A172 (cell line): ENCODE measurements around the gene MAGI2. TPM values are rescaled to one million over a fixed set of nuclear protein-coding genes. Genes with fewer than 3 reads are reported as not detected.
"Not testable (repeated sequence)": the region's sequence is repeated elsewhere in the genome, so short reads cannot be mapped to it uniquely, and the experiment has no call there.

Experiments
- DNase-seq: peaks from one replicate; pipeline ENCODE4 v3.0.0-alpha.2; 2015; ENCODE audit warnings: low spot score
- total RNA-seq: library from RNA; depleted of rRNA; stranded (reverse); fragments of >200 nt; shearing (Covaris generic); gene quantifications from 2 replicates; pipeline ENCODE4 v1.2.3, GENCODE V29; 2014

Gene MAGI2
- total RNA-seq, 1 experiment from 2014 or later = 1.5 TPM

DNA sequence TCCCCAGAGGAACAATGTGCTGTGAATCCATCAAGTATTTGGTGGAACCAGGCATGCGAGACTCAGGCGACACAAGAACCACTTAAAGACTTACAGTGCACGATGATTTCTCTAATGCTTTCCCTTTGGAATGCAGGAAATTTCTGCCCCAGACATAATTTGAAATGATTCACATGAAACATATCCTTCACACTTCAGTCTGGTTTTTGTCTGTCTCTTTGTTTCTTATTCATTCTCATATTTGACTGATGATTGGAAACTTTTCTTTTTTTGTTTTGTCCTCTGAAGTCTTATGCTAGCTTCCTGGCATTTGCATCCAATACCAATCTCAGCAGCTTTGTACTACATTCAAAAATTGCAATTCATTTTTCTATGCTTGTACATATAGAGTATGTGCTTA is 1152.1 kb downstream of the MAGI2 start:
- no peak for DNase-seq

DNA sequence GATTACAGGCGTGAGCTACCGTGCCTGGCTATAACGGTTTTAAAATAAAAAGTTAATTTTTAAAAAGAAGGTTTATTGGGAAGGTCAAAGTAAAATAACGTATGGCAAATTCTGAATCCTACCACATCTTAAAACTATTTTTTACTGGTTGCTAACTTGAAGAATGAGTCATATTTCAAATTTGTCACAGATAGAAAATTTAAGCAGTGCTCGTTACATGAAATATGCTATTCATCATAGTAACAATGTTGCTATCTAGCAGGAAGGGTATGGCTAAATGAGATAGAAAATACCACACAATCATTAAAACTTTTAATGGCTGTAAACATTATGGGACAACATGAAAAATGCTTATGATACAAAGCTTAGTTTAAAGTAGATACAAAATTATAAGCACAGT is 1154.4 kb downstream of the MAGI2 start:
- DNase-seq = no peak

DNA sequence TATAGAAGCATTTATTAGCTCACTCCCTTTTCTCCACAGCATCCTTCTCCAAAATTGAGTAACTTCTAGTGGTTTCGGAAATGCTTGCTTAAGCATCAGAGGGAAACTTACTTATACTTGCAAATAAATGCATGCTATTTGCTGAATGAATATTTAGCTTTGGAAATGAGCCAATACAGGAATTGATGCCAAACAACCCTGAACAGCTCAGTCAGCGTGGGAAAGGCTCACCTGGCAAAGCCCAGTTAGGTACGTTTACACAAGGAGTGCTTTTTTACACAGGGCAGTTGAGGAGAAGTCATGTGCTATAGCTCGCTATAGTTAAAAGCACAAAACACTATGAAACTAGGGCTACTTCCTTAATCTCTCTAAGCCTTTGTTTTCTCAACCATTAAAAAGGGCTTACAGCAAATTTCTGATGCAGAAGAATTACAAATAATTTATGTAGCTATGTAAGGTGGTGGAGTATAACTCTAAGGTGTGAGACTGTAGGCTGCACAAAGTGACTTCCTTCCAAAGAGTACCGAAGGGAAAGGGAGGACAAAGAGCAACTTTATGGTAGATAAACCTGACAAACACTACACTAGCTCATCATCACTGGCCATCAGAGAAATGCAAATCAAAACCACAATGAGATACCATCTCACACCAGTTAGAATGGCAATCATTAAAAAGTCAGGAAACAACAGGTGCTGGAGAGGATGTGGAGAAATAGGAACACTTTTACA is 1156.7 kb downstream of the MAGI2 start:
- no peak for DNase-seq

DNA sequence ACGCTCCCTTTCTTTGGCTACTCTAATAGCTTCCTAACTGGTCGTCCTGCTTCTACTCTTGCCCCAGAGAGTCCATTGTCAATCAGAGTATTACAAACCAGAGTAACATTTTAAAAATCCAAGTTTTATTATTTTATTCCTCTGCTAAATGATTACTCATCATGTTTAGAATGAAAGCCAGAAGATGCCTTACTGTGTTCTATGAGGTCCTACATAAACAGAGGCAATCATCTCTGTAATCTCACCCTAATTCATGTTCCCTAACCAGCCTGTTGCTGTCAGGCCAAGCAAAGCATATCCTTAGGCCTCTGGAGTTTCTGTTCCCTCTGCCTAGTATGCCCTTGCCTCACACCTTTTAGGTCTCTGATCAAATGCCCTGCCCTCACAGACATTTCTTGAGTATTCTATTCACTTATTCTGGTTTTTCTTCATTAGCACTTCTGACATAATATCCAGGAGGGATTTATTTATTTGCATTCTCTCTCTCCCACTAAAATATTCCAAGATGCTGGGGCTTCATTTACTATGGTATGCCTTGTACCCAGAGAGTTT is 1157.3 kb downstream of the MAGI2 start:
- DNase-seq = no peak

DNA sequence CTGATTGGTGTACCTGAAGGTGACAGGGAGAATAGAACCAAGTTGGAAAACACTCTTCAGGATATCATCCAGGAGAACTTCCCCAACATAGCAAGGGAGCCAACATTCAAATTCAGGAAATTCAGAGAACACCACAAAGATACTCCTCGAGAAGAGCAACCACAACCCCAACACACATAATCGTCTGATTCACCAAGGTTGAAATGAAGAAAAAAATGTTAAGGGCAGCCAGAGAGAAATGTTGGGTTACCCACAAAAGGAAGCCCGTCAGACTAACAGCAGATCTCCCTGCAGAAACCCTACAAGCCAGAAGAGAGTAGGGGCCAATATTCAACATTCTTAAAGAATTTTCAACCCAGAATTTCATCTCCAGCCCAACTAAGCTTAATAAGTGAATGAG is 1164.0 kb downstream of the MAGI2 start:
- not testable (repeated sequence) for DNase-seq

DNA sequence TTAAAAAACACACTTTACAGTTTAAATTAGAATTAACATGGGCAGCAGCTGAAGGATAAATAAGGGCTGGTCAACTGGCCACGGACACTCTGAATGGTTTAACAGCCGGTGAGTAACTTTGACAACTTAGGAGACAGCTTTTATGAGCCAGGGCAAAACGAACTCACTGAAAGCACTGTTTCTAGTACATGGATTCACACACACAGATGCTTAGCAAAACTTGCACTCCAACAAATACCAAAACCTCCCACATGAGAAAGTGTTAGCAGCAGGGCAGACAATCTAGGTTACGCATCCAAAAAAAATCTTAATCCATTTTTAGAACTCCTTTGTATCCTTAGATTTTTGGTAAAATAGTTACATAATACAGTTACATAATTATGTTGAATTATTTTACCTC is 1168.5 kb downstream of the MAGI2 start:
- no peak for DNase-seq

DNA sequence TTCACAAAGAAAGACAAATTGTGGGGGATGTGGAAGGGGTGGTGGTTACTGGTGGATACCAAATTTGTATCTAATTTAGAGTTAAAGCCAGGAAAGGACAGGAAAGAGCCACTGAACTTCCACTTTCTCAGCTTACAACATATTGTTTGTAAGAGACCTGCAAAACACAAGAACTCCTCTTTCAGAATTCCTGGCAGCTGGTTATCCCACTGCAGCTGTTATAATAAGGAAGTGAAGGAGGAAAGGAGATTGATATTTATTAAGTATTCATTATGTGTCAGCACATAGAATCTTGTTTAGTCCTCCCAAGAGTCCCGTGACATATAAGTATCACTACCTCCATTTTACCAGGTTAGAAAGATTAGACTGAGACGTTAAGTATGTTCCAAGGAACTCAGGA is 1173.2 kb downstream of the MAGI2 start:
- DNase-seq = no peak

DNA sequence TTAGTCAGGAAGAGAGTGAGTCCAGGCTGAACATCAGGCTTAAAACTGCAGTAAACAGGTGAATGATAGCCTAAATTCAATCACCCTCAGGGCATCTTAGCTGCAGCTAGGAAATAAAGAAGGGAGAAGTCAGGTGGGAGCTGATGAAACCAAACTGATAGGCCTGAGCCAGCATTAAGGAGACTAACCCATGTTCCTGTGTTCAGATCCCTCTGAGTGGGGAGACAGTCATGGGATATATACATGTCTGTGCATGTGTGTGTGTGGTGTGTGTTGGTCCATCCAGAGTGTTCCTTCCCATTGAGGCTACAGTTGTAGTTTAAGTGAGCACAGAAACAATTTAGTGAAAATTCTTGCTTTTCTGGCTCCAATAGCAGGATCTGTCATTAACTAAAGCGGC is 1174.0 kb downstream of the MAGI2 start:
- no peak for DNase-seq

DNA sequence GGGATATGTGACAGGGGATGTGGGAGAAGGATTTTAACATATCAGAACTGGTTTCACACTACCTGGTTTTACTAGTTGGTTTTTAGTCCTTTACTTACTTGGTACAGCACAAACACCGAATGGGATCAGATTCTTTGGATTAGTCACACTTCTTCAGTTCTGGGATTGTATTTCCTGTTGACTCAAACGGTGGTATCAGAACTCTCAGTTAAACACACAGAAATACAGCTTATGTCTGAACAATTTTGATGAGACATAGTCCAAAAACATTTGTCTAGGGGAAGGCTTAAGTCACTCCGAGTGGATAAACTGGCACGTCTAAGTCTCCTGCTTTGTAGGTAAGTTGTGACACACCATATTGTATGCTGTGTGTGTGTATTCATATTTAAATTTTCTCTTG is 1174.4 kb downstream of the MAGI2 start:
- peak; percentile 70 for DNase-seq

DNA sequence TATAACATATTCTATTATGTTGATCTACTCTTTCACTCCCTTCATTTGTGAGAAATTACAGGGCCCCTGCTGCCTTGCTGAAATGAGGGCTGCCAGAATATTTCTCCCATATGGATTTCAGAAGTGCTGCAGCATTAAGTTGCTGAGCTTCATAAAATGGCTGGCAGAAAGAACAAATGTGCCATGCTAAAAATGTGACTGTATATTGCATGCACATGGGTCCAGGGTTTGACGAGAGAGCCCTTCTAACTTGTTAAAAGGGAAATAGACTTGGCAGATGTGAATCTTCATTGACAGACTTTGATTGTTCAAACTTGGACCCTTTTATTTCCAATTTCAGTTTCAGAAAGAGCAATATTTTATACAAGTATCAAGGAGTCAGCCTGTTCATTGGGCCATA is 1186.3 kb downstream of the MAGI2 start:
- DNase-seq = no peak

DNA sequence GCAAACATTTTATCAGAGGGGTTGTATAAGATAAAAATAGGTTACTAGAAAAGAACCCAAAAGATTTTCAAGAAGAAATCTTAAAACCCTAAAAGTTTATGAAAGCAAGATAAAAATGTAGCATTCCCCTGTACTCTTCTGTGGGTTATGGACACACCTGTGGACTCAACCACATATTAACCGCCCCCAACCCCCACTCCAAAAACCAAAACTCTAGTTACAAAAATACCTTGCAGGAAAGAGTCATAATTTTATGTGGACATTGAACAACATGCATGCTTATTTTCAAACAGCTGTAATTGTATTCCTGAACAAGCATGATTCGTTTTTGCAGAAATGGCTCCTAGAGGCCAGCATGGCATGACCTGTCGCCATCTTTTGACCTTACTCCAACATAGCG is 1188.0 kb downstream of the MAGI2 start:
- DNase-seq = no peak

DNA sequence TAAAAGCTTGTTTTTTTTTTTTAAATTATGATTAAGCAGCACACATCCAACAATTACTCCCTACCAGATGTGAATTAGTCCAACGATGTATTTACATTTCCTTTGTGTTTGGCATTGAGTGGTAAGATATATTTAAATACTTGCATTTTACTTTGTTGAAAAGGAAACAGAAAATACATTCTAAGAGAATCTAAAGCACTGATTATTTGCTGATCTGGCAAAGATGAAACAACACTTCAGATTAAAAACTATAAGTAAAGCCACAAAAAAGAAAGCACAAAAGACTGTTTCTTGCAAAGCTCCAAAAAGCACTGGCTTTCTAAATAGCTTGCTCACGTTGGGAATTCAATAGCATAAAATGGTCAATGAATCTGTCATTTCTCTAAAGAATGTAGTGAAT is 1188.4 kb downstream of the MAGI2 start:
- no peak for DNase-seq

DNA sequence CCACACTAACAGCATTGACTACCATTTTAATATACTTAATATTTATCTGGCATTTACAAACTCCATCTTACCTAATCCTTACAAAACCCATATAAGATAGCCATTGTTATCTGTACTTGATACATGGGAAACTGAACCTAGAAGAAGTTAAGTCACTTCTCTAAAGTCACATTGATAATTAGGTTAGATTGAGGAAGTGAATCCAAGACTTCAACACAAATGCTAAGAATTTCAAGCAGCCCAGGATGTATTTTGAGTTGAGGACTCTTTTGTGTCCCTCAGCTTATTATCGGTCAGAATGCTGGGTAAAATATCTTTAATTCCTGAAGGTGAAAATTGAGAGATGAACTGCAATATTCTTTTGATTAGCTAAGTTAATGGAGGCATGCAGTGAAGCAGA is 1189.4 kb downstream of the MAGI2 start:
- DNase-seq = no peak

DNA sequence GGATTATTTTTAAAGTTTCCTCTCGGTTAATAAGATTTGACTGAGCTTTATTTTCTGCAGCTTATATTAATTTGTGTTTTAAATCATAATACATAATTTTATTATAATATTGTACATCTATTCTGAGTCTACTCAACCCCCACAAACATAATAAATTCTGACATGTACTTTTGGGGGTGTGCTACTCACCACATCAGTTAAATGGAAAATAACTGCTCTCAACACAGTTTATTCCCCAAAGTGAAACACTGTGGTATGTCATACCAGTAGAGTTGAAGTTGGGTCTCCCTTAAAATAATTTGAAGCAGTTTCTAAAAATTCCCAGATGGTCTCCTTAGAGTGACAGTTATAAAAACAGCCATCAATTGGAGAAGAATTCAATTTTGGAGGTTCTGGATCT is 1191.7 kb downstream of the MAGI2 start:
- no peak for DNase-seq

DNA sequence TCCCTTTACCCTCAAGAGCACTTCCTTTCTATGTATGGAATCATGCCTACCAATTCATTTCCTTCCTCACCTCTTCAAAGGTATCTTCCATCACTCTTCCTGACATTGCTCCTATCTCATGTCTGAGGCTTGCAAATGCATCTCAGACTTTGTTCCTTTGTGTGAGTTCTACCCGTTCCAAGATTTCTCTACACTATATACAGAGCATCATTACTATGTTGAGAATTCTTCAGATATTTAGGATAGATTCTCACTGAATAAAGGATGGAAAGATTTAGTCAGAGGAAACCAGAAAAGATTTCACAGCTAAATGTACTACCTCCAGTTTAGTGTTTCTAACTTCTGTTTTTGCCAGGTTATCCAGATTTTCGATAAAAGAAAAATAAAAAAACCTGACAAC is 1192.2 kb downstream of the MAGI2 start:
- DNase-seq = no peak

DNA sequence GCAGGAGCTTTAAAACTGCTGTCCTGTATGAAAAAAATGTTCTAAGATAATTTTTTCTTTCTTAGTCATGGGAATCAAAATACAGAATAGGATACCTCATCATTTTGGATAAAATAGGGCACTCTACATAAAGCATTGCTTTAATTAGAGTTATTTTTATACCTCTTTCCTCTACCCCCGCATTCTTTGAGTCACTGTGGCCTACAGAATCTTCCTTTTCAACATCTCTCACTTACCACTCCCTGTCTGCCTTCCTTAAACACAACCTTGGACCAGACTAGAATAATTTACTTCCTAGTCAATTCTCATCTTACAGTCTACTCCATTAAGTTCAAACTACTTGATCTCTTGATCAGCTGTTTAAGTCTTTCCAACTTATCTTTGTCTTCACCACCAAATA is 1192.6 kb downstream of the MAGI2 start:
- no peak for DNase-seq

DNA sequence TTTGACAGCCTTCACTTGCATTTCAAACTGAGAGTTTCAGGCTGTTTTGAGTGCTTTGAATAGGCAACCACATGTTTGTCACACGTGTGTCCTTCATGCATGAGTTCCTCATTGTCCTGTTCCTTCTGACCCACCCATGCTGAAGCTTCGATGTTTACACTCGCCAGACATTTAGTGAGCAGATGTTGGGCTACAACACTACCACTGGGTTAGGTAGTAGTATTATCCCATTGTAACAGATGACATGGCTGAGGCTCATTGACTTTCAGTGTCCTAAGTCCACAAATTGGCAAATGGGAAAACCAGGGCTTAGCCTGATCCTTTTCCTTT is 1198.8 kb downstream of the MAGI2 start:
- DNase-seq = no peak

DNA sequence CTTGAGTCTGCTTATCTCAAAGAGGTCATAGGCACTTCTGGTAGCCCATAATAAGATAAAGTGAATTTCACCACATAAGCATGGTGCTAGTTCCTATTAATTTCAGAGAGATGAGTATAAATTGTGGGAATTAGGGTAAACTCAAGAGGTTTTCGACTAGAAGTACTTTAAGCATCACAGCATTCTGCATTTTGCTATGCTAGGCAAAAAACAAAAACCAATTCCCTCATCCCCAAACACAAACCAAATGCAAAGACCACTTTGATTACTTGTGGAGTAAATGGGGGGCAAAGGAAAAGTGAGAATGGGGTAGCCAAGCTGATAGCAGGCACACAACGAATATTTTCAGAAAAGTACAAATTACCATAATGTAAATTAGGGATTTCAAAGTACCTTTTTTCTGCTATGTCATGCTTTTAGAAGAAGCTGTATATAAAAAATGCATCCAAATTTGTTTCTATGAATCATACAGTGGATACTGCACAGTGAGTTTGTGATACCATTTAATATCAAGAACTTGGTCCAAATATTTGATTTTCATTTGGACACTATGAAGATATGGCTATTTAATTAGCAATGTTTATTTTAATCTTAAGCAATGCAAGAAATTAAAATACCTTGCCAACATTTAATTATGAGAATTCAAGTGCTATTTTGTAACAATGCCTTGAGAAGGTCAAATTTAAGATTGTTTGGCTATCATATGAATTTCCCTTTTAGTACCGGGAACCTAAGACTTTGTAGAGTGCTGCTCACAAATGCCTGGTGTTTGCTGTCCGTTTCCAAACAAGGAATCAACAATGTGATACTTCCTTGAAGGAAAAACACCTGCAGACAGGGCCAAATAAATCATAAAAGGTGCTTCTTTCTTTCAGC is 1199.4 kb downstream of the MAGI2 start:
- DNase-seq = no peak

DNA sequence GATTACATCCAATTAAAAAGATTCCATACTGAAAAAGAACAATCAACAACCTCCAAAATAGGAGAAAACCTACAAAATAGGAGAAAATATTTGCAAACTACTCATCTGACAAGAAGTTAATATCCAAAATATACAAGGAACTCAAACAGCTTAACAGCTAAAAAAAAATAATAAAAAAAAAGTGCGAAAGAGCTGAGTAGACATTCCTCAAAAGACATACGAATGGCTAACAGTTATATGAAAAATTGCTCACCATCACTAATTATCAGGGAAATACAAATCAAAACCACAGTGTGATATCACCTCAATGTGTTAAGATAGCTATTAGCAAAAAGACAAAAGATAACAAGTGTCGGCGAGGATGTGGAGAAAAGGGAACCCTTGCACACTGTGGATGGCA is 1204.6 kb downstream of the MAGI2 start:
- no peak for DNase-seq

DNA sequence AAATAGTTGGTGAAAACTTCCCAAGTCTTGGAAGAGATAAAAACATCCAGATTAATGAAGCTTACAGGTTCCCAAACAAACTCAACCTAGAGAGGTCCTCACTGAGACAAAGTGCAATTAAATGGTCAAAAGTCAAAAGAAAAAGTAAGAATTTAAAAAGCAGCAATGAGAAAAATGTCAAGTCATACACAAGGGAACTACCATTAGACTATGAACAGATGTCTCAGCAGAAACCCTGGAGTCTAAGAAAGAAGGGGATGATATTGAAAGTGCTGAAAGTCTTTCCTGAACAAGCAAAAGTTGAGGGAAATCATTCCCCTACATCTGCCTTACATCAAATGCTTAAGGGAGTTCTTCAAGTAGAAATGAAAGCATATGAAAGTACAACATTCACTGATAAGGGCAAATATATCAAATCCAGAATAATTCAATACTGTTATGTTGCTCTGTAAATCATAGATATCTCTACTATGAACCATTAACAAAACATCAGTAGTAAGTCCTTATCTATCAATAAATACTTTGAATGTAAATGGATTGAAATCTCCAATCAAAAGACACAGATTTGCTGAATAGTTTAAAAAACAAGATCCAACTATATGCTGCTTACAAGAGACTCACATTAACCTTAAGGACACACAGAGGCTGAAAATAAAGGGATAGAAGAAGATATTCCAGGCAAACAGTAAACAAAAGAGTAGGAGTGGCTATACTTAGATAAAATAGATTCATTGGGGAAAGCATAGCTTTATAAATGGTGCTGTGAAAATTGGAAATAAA is 1205.4 kb downstream of the MAGI2 start:
- DNase-seq = no peak

DNA sequence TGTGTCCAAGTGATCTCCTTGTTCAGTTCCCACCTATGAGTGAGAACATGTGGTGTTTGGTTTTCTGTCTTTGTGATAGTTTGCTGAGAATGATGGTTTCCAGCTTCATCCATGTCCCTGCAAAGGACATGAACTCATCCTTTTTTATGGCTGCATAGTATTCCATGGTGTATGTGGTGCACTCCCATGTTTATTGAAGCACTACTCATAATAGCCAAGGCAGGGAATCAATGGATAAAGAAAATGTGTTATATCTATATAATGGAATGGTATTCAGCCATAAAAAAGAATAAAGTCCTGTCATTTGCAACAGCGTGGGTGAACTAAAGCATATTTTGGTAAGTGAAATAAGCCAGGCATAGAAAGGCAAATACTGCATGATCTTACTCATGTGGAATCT is 1213.3 kb downstream of the MAGI2 start:
- DNase-seq = not testable (repeated sequence)

DNA sequence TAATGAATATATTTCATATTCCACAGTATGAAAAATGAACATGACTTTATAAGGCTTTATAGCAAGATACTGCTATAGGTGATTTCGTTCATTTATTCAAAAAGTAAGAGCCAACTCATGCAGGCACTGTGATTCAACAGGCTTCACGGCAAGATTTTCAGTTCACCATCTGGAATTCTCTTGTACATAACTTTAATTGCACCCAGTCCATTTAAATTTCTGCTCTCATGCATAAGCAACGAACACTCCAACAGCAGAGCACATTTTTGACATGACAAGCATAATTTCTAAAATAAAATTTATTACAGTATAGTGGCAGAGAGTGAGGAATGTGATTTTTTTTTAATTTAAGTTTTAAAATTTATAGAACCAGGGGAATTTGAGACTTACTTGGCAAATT is 1218.8 kb downstream of the MAGI2 start:
- no peak for DNase-seq
